Breast epithelium (tissue), 4 donors: ENCODE results near the gene MEIS2. TPM values are rescaled to one million over a fixed set of nuclear protein-coding genes. Genes with fewer than 3 reads are reported as not detected.

Experiments
- DNase-seq, 2 donors: peaks; one replicate each; pipeline ENCODE4 v3.0.0-alpha.2; 2019; ENCODE audit warnings: low spot score in 2 of 2
- H3K27ac ChIP-seq, 2 donors: fragments of 200-600 bp; sonication (generic) in 1 of 2; one replicate each; pipeline ENCODE4 v1.5.1; 2016 to 2019; ENCODE audit warnings: mild to moderate bottlenecking in 1 of 2
- H3K27me3 ChIP-seq, 2 donors: fragments of 200-600 bp; sonication (generic) in 1 of 2; one replicate each; pipeline versions ENCODE4 v1.5.1 to v1.6.0; 2017 to 2019; ENCODE audit warnings: control low read depth in 1 of 2, mild to moderate bottlenecking in 1 of 2
- H3K36me3 ChIP-seq: fragments of 200-600 bp; one replicate; pipeline ENCODE4 v1.5.1; 2019
- H3K4me1 ChIP-seq, 2 donors: fragments of 200-600 bp; sonication (generic); one replicate each; pipeline ENCODE4 v1.5.1; 2016 to 2019; ENCODE audit warnings: control low read depth in 1 of 2
- H3K4me3 ChIP-seq, 3 donors: fragments of 200-600 bp; sonication (generic); 1 replicate in 2 of 3; 2 replicates in 1 of 3; pipeline ENCODE4 v1.5.1; 2016 to 2019; ENCODE audit warnings: mild to moderate bottlenecking in 3 of 3, moderate library complexity in 2 of 3
- H3K9me3 ChIP-seq, 2 donors: fragments of 200-600 bp; sonication (generic) in 1 of 2; one replicate each; pipeline ENCODE4 v1.5.1; 2016 to 2019; ENCODE audit warnings: control low read depth in 1 of 2
- CTCF ChIP-seq, 3 donors: fragments of 450-650 bp; IDR thresholded peaks; one replicate each; pipeline ENCODE4 v1.5.1; 2016 to 2017; ENCODE audit warnings: antibody characterized with exemption in 3 of 3, mild to moderate bottlenecking in 3 of 3, moderate library complexity in 3 of 3
- POLR2A ChIP-seq: fragments of 450-650 bp; IDR thresholded peaks from one replicate; pipeline ENCODE4 v1.6.1; 2016; ENCODE audit warnings: antibody characterized with exemption, mild to moderate bottlenecking, moderate library complexity
- POLR2AphosphoS5 ChIP-seq, 3 donors: sonication (generic); formaldehyde crosslinking; IDR thresholded peaks; one replicate each; pipeline ENCODE4 v1.6.1; 2017; ENCODE audit warnings: antibody characterized with exemption in 3 of 3
- intact Hi-C: fragments of 100-400 bp; cut with DNase I; formaldehyde crosslinking; loops from one replicate; pipeline ENCODE4 v1.15.1; 2023; ENCODE audit warnings: low total_unique reads
- total RNA-seq, 3 donors: library from RNA; depleted of rRNA; stranded (reverse); fragments of >200 nt; gene quantifications; one replicate each; pipeline ENCODE4 v1.1.0, GENCODE V29; 2016

Gene MEIS2
- total RNA-seq, 3 donors from 2014 or later: 18.2 to 55.8 (median 28.5) TPM

GRCh38 chr15:36883713-36884517, 216.4 kb downstream of the MEIS2 start:
- TF ChIP-seq CTCF (IDR thresholded peaks at IDR 0.05) (peak; percentile 69 to 86 (median 79)), POLR2AphosphoS5 (IDR thresholded peaks at IDR 0.05) (peak in 1 of 3 donors; percentile 18), POLR2A (no peak)
- peak overlapping the region; percentile 25 to 55 (median 41) for H3K4me3 ChIP-seq
- H3K36me3 ChIP-seq: no peaks in the 10 kb centered on the region
- intact Hi-C loops: loop anchor here (10.0 kb wide), 2 partner anchors 221 to 1011 kb away; partner anchors contain the start of gene MEIS2
- no peak overlapping the region for H3K27ac ChIP-seq
- H3K27me3 ChIP-seq: peaks cover 0 to 44% of the 10 kb centered on the region in 2 donors
- peaks cover 0 to 8% of the 10 kb centered on the region in 2 donors for H3K4me1 ChIP-seq
- DNase-seq: peak; percentile 62 to 77
- no peaks in the 10 kb centered on the region for H3K9me3 ChIP-seq

GRCh38 chr15:36882487-36883131, 217.7 kb downstream of the MEIS2 start:
- peak overlapping the region in 2 of 3 donors; percentile 41 to 55 for H3K4me3 ChIP-seq
- no peaks in the 10 kb centered on the region for H3K36me3 ChIP-seq
- intact Hi-C loops: loop anchor here (10.0 kb wide), 2 partner anchors 222 to 1012 kb away; partner anchors contain the start of gene MEIS2
- DNase-seq: no peak
- H3K27me3 ChIP-seq: peaks cover 0 to 39% of the 10 kb centered on the region in 2 donors
- peaks cover 0 to 8% of the 10 kb centered on the region in 2 donors for H3K4me1 ChIP-seq
- TF ChIP-seq POLR2A: no peak
- H3K9me3 ChIP-seq: no peaks in the 10 kb centered on the region
- H3K27ac ChIP-seq: no peak overlapping the region

- Histone ChIP-seq H3K27me3 (peaks cover 0 to 39% of the 10 kb centered on the region in 2 donors), H3K27ac (no peak overlapping the region), H3K4me1 (peaks cover 0 to 8% of the 10 kb centered on the region in 2 donors), H3K36me3 (no peaks in the 10 kb centered on the region), H3K4me3 (no peak overlapping the region), H3K9me3 (no peaks in the 10 kb centered on the region)
- TF ChIP-seq POLR2A (no peak), CTCF (IDR thresholded peaks at IDR 0.05) (no peak), POLR2AphosphoS5 (IDR thresholded peaks at IDR 0.05) (no peak)
- no peak for DNase-seq
- intact Hi-C loops: loop anchor here (10.0 kb wide), 2 partner anchors 223 to 1013 kb away; partner anchors contain the start of gene MEIS2
These were observed 218.3 kb downstream of the MEIS2 start for GRCh38 chr15:36882056-36882455.

- TF ChIP-seq POLR2AphosphoS5 (IDR thresholded peaks at IDR 0.05) (no peak), CTCF (IDR thresholded peaks at IDR 0.05) (no peak), POLR2A (no peak)
- H3K27me3 ChIP-seq: peaks cover 0 to 39% of the 10 kb centered on the region in 2 donors
- no peak for DNase-seq
- no peak overlapping the region for H3K27ac ChIP-seq
- H3K9me3 ChIP-seq: no peaks in the 10 kb centered on the region
- H3K4me3 ChIP-seq: no peak overlapping the region
- intact Hi-C loops: loop anchor here (10.0 kb wide), 2 partner anchors 223 to 1013 kb away; partner anchors contain the start of gene MEIS2
- H3K4me1 ChIP-seq: peaks cover 0 to 8% of the 10 kb centered on the region in 2 donors
- H3K36me3 ChIP-seq: no peaks in the 10 kb centered on the region
These were observed 218.8 kb downstream of the MEIS2 start for GRCh38 chr15:36881516-36881915.

- intact Hi-C loops: loop anchor here (10.0 kb wide), 2 partner anchors 224 to 1014 kb away; partner anchors contain the start of gene MEIS2
- no peak for TF ChIP-seq POLR2A
- TF ChIP-seq CTCF (IDR thresholded peaks at IDR 0.05): no peak
- TF ChIP-seq POLR2AphosphoS5 (IDR thresholded peaks at IDR 0.05): no peak
These were observed 219.4 kb downstream of the MEIS2 start for GRCh38 chr15:36880913-36881460.

More at GRCh38 chr15:36880913-36881460, 219.4 kb downstream of the MEIS2 start:
- Histone ChIP-seq H3K27me3 (peaks cover 0 to 33% of the 10 kb centered on the region in 2 donors), H3K4me1 (peaks cover 0 to 8% of the 10 kb centered on the region in 2 donors), H3K27ac (no peak overlapping the region), H3K4me3 (no peak overlapping the region), H3K9me3 (no peaks in the 10 kb centered on the region), H3K36me3 (no peaks in the 10 kb centered on the region)
- DNase-seq: no peak
